HG03520 (cell line): ENCODE data around the gene BTBD7.

Experiments
- ATAC-seq: cut with Tn5 transposase; IDR thresholded peaks from one replicate; pipeline ENCODE4 v1.9.1; 2021; ENCODE audit warnings: mild to moderate bottlenecking, moderate library complexity; ENCODE audit not compliant: unreplicated experiment

The BTBD7 gene

GRCh38 chr14:93206793-93207467, 125.9 kb downstream of the BTBD7 start, which contains the start of the genes GON7 and UBR7:
TSS of gene GON7 (minus strand) at chr14:93207065. CDS start at chr14:93207037, 28 bp downstream.
TSS of gene UBR7 (plus strand) at chr14:93207256. CDS start at chr14:93207292, 36 bp downstream.
- ATAC-seq = peak; percentile 76

GRCh38 chr14:93201155-93201704, 131.6 kb downstream of the BTBD7 start:
- no peak for ATAC-seq

- ATAC-seq = no peak
These were observed 132.3 kb downstream of the BTBD7 start for GRCh38 chr14:93200553-93200952.

- ATAC-seq = no peak
These were observed 133.8 kb downstream of the BTBD7 start for GRCh38 chr14:93199031-93199430.

- no peak for ATAC-seq
These were observed 137.4 kb downstream of the BTBD7 start for GRCh38 chr14:93195316-93195999.
